ENCODE measurements around the gene TTC39B. TPM values are rescaled to one million over a fixed set of nuclear protein-coding genes. Genes with fewer than 3 reads are reported as not detected.

Gene TTC39B
- total RNA-seq, 1 experiment from 2014 or later, result 7.4 TPM

DNA sequence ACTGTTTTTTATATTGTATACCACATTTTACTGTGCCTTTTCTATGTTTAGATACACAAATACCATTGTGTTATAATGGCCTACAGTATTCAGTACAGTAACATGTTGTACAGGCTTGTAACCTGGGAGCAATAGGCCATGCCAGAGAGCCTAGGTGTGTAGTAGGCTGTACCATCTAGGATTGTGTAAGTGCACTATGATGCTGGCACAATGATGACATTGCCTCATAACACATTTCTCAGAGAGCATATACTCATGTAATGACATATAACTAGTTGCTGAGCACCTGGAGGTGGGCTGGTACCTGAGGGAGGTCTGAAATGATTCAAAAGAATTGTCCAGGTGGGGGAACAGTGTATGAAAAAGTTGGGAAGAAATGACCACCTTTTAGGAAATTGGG, 13.9 kb downstream of the TTC39B start:
- no peak for TF ChIP-seq YY1 (IDR thresholded peaks at IDR 0.05; ENCODE audit: extremely low read depth, insufficient replicate concordance, low read depth, low read length)
- TF ChIP-seq EZH2 (IDR thresholded peaks at IDR 0.05), result no peak
- TF ChIP-seq JUND (IDR thresholded peaks at IDR 0.05), result no peak
- no peak for TF ChIP-seq POLR2A (IDR thresholded peaks at IDR 0.05; ENCODE audit: borderline replicate concordance, extremely low read depth, insufficient read depth, insufficient read length)
- no peak for TF ChIP-seq ZNF274 (IDR thresholded peaks at IDR 0.05; ENCODE audit: low read depth, low read length)
- no peak for TF ChIP-seq REST (IDR thresholded peaks at IDR 0.05; ENCODE audit: low read depth)
- TF ChIP-seq, protein P1, sequence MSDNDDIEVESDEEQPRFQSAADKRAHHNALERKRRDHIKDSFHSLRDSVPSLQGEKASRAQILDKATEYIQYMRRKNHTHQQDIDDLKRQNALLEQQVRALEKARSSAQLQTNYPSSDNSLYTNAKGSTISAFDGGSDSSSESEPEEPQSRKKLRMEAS (IDR thresholded peaks at IDR 0.05), result no peak
- no peak for TF ChIP-seq SP1 (IDR thresholded peaks at IDR 0.05; ENCODE audit: low read depth)
- no peak for TF ChIP-seq CEBPB (IDR thresholded peaks at IDR 0.05; ENCODE audit: low read depth)
- no peak for TF ChIP-seq EGR1 (IDR thresholded peaks at IDR 0.05; ENCODE audit: low read depth)
- no peak for TF ChIP-seq EZH2phosphoT487 (IDR thresholded peaks at IDR 0.05; ENCODE audit: borderline replicate concordance)
- no peak for TF ChIP-seq ZFX (IDR thresholded peaks at IDR 0.05)
- TF ChIP-seq SRF (IDR thresholded peaks at IDR 0.05; ENCODE audit: low read depth), result no peak
- no peak for TF ChIP-seq CBX3 (IDR thresholded peaks at IDR 0.05; ENCODE audit: low read depth)
- TF ChIP-seq POLR2AphosphoS5 (IDR thresholded peaks at IDR 0.05; ENCODE audit: low read depth, low read length), result no peak
- no peak for TF ChIP-seq TCF7L2 (IDR thresholded peaks at IDR 0.05; ENCODE audit: borderline replicate concordance, extremely low read depth, insufficient read depth, insufficient read length)
- TF ChIP-seq RAD21 (IDR thresholded peaks at IDR 0.05; ENCODE audit: low read depth), result no peak
- Histone ChIP-seq H3K9ac (ENCODE audit: low read length) (no peak overlapping the region), H3K27me3 (ENCODE audit: insufficient read depth, low read length) (no peaks in the 10 kb centered on the region), H3K4me3 (replicated peaks in 1 of 2; ENCODE audit: low read depth in 1 of 2, low read length in 2 of 2) (no peak overlapping the region), H3K79me2 (ENCODE audit: insufficient read depth, low read length) (no peaks in the 10 kb centered on the region), H3K27ac (ENCODE audit: low read depth, low read length) (no peak overlapping the region), H2AFZ (ENCODE audit: low read depth, low read length, poor library complexity, severe bottlenecking) (no peak overlapping the region), H3K9me3 (ENCODE audit: control insufficient read depth in 1 of 2, insufficient read depth in 1 of 2, low read depth in 1 of 2, low read length in 2 of 2) (no peaks in the 10 kb centered on the region), H4K20me1 (ENCODE audit: insufficient read depth) (no peaks in the 10 kb centered on the region), H3K9me2 (ENCODE audit: insufficient read depth) (no peaks in the 10 kb centered on the region), H3K4me2 (ENCODE audit: low read length) (no peak overlapping the region), H3K36me3 (ENCODE audit: control insufficient read depth in 1 of 2, insufficient read depth in 2 of 2, low read length in 2 of 2) (no peaks in the 10 kb centered on the region), H3K4me1 (ENCODE audit: control insufficient read depth in 1 of 2, insufficient read depth in 2 of 2, low read length in 2 of 2) (no peaks in the 10 kb centered on the region)
- RAD21 ChIA-PET (ENCODE audit: low non-redundant PET in 1 of 2, low total read pairs in 2 of 2, uncharacterized antibody in 2 of 2, unreplicated experiment in 2 of 2), result no interaction called here
- intact Hi-C loops (cut with micrococcal nuclease), result no loop called here
- BruUV-seq (replicated peaks), result no TSS peak
- CTCF ChIA-PET, result no interaction called here
- DNase-seq (ENCODE audit: low read depth, low spot score), result no peak
- ATAC-seq, result no peak
- POLR2A ChIA-PET, result no interaction called here
